Activated naive CD8-positive, alpha-beta T cell (primary cell): Measurements from ENCODE around the gene BTN3A1.
A peak's percentile ranks its signal among the peaks of the same experiment; 100 is the strongest.

Experiments used
- H3K27ac Mint-ChIP-seq: one replicate; pipeline ENCODE4 v1.8.0; 2021; ENCODE audit warnings: mixed read lengths
- H3K27me3 Mint-ChIP-seq: one replicate; pipeline ENCODE4 v1.8.0; 2021; ENCODE audit warnings: mixed read lengths
- H3K36me3 Mint-ChIP-seq: one replicate; pipeline ENCODE4 v1.8.0; 2021; ENCODE audit warnings: mixed read lengths
- H3K4me1 Mint-ChIP-seq: one replicate; pipeline ENCODE4 v1.8.0; 2021; ENCODE audit warnings: low read depth, mixed read lengths
- H3K4me3 Mint-ChIP-seq: one replicate; pipeline ENCODE4 v1.8.0; 2021; ENCODE audit warnings: mild to moderate bottlenecking, mixed read lengths
- H3K9me3 Mint-ChIP-seq: one replicate; pipeline ENCODE4 v1.8.0; 2021; ENCODE audit warnings: low read depth, mixed read lengths

Gene BTN3A1

GRCh38 chr6:26389349-26389894 lies 12.7 kb upstream of the BTN3A1 start:
- H3K27me3 Mint-ChIP-seq: no peaks in the 10 kb centered on the region

DNA sequence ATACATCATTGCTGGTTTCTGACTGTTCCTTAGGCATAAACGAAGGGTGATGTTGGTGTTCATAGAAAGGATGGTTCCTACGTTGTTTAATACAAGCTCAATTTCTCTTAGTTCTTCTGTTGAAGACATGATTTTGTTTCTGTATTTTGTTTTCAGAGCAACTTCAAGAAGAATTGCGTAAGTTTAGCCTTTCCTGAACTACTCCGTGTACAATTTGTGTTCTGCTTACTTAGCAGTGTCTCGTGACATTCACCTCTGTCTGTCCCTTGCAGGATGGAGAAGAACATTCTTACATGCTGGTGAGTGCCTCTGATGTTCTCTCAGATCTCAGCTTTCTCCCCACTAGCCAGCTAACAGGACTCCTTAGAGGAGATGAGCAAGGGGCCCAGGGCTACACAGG lies 11.5 kb upstream of the BTN3A1 start:
- Mint-ChIP-seq H3K36me3 (peaks cover 20% of the 10 kb centered on the region), H3K4me3 (no peak overlapping the region), H3K27me3 (no peaks in the 10 kb centered on the region), H3K4me1 (peaks cover 7% of the 10 kb centered on the region), H3K9me3 (no peaks in the 10 kb centered on the region), H3K27ac (no peak overlapping the region)

More at GRCh38 chr6:26389349-26389894, 12.7 kb upstream of the BTN3A1 start:
- Mint-ChIP-seq H3K9me3 (no peaks in the 10 kb centered on the region), H3K4me1 (peaks cover 11% of the 10 kb centered on the region), H3K4me3 (no peak overlapping the region), H3K27ac (no peak overlapping the region), H3K36me3 (peaks cover 20% of the 10 kb centered on the region)

- Mint-ChIP-seq H3K27me3 (no peaks in the 10 kb centered on the region), H3K36me3 (peaks cover 19% of the 10 kb centered on the region), H3K4me3 (no peak overlapping the region), H3K9me3 (no peaks in the 10 kb centered on the region), H3K27ac (no peak overlapping the region), H3K4me1 (no peaks in the 10 kb centered on the region)
Observed at GRCh38 chr6:26392932-26393636, 9.0 kb upstream of the BTN3A1 start.

DNA sequence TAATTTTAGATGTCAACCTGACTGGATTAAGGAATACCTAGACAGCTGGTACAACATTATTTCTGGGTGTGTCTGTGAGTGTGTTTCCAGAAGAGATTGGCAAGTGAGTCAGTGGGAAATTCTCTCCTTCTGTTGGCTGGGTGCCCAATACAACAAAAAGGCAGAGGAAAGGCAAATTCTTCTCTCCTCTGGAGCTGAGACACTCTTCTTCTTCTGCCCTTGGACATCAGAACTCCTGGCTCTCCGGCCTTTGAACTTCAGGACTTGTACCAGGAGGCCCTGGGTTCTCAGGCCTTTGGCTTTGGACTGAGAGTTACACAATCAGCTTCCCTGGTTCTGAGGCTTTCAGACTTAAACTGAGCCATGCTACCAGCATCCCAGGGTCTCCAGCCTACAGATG lies 7.8 kb upstream of the BTN3A1 start:
- H3K27ac Mint-ChIP-seq: no peak overlapping the region
- no peak overlapping the region for H3K4me3 Mint-ChIP-seq
- H3K9me3 Mint-ChIP-seq: no peaks in the 10 kb centered on the region
- H3K27me3 Mint-ChIP-seq: no peaks in the 10 kb centered on the region
- no peaks in the 10 kb centered on the region for H3K4me1 Mint-ChIP-seq
- peaks cover 16% of the 10 kb centered on the region for H3K36me3 Mint-ChIP-seq

DNA sequence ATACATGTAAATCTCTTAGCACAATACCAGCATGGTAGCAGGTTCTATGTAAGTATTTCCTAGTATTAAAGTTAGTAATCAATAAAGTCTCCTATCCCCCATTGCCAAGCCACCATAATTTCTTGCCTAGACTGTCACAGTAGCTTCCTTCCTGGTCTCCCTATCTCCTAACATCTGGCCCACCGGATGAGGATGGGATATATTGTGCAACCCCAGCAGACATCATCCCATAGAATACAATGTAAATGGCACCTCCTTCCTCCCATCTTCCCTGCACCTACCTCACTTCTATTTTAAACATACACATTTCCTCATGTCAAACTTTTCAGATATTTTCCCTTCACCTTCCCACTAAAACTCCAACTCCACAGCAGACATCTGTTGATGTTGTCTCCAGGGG lies 3.5 kb upstream of the BTN3A1 start:
- peaks cover 2% of the 10 kb centered on the region for H3K36me3 Mint-ChIP-seq
- no peaks in the 10 kb centered on the region for H3K27me3 Mint-ChIP-seq
- H3K27ac Mint-ChIP-seq: no peak overlapping the region

GRCh38 chr6:26400626-26401025 lies 1.4 kb upstream of the BTN3A1 start:
- Mint-ChIP-seq H3K4me1 (peaks cover 47% of the 10 kb centered on the region), H3K27ac (peak overlapping the region; percentile 99), H3K4me3 (peak overlapping the region; percentile 97), H3K36me3 (peaks cover 9% of the 10 kb centered on the region), H3K27me3 (no peaks in the 10 kb centered on the region), H3K9me3 (no peaks in the 10 kb centered on the region)

More for the DNA sequence above, 3.5 kb upstream of the BTN3A1 start:
- H3K9me3 Mint-ChIP-seq: no peaks in the 10 kb centered on the region
- H3K4me1 Mint-ChIP-seq: peaks cover 27% of the 10 kb centered on the region
- H3K4me3 Mint-ChIP-seq: no peak overlapping the region

DNA sequence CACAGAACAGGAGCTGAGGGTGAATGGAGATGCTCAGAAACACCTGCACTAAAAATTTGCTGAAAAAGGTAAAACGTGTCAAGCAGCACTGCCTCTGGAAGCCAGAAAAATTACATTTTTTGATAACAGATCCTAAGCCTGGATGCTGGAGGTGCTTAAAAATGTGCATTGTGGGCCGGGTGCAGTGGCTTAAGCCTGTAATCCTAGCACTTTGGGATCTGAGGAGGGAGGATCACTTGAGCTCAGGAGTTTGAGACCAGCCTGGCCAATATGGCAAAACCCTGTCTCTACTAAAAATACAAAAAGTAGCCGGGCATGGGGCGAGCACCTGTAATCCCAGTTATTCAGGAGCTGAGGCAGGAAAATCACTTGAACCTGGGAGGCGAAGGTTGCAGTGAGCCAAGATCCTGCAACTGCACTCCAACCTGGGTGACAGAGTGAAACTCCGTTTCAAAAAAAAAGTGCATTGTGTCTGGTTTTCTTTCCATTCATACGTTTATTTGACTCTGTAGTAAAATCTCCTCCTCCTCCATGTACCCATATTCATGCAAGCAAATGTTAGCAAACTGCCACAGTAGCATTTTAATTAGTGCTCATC lies 587 bp upstream of the BTN3A1 start:
- Mint-ChIP-seq H3K9me3 (no peaks in the 10 kb centered on the region), H3K4me1 (peaks cover 55% of the 10 kb centered on the region), H3K27ac (peak overlapping the region; percentile 99), H3K36me3 (peaks cover 10% of the 10 kb centered on the region), H3K4me3 (peak overlapping the region; percentile 97), H3K27me3 (no peaks in the 10 kb centered on the region)

- H3K27me3 Mint-ChIP-seq: no peaks in the 10 kb centered on the region
- peaks cover 76% of the 10 kb centered on the region for H3K4me1 Mint-ChIP-seq
- peak overlapping the region; percentile 97 for H3K4me3 Mint-ChIP-seq
- H3K9me3 Mint-ChIP-seq: no peaks in the 10 kb centered on the region
- H3K36me3 Mint-ChIP-seq: peaks cover 10% of the 10 kb centered on the region
- peak overlapping the region; percentile 54 for H3K27ac Mint-ChIP-seq
Observed at GRCh38 chr6:26403893-26404292, 1.8 kb downstream of the BTN3A1 start.

GRCh38 chr6:26404546-26404945 lies 2.5 kb downstream of the BTN3A1 start:
- peak overlapping the region; percentile 97 for H3K4me3 Mint-ChIP-seq
- H3K4me1 Mint-ChIP-seq: peaks cover 80% of the 10 kb centered on the region
- peaks cover 10% of the 10 kb centered on the region for H3K36me3 Mint-ChIP-seq
- no peaks in the 10 kb centered on the region for H3K9me3 Mint-ChIP-seq
- H3K27ac Mint-ChIP-seq: peak overlapping the region; percentile 54
- no peaks in the 10 kb centered on the region for H3K27me3 Mint-ChIP-seq

DNA sequence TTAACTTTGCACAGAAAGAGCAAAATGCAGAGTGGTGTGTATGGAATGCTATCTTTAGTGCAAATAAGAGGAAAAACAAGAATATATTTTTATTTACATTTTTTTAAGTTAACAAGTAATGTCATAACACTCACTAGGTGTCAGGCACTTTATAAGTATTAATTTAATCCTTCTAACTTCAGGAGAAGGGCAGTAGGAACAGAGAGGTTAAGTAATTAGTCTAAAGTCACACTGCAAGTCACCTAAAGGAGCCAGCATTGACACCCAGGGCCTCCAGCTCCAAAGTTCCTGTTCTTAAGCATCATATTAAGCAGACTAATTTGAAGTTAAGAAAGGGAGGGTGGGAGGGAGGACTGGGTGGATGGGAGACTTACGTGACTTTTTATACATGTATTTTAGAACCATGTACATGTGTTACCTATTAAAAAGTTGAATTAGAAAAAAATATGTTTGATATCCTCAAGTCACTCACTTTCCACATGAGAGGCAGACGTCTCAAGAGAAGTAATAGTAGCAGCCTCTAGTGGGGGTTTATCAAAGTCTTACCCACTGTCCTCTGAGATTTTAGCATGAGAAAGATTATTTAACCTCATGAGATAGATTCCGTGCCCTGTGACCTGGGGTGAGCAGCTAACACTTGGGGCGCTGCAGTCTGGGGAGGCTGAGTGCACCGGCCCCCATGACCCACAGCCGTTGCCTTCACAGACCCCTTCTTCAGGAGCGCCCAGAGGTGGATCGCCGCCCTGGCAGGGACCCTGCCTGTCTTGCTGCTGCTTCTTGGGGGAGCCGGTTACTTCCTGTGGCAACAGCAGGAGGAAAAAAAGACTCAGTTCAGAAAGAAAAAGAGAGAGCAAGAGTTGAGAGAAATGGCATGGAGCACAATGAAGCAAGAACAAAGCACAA lies 7.0 kb downstream of the BTN3A1 start:
- Mint-ChIP-seq H3K27me3 (no peaks in the 10 kb centered on the region), H3K9me3 (no peaks in the 10 kb centered on the region), H3K4me1 (peaks cover 55% of the 10 kb centered on the region), H3K27ac (peak overlapping the region; percentile 64), H3K36me3 (peaks cover 7% of the 10 kb centered on the region), H3K4me3 (no peak overlapping the region)

DNA sequence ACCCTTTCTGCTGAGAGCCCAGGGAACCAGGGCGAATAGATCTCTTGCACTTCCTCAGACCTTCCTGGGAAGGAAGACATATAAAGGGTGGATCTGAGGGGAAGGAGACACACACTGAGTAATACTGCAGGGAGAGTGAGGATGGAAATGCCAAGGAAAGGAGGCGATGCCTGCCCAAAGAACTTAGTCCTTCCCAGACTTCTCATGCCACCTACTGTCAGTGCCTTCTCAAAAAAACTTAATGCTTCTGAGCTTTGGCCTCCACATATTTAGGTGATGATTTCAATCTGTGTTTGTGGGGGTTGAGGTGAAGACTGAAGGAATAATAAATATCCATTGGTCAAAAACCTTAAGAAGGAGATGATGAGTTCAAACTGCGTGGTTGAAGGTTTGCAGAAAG lies 9.7 kb downstream of the BTN3A1 start:
- peak overlapping the region; percentile 81 for H3K27ac Mint-ChIP-seq

DNA sequence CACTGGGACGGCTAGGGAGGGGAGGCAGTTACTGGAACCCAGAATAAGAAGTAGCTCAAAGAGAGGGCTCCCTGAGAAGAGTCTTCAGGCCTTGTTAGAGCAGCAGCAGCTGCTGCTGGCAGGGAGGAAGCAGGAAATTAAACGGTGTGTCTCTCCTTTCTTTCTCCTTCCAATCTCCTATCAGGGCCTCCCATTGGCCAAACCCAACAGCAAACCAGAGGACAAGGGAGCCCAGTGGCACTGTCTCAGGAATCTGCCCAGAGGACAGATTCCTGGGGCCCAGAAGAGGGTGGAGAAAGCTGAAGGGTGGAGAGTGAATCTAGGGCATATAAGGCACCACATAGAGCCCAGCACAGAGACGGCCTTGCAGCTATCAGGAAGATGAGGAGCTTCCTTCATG lies 10.2 kb downstream of the BTN3A1 start:
- H3K36me3 Mint-ChIP-seq: peaks cover 9% of the 10 kb centered on the region
- H3K4me3 Mint-ChIP-seq: no peak overlapping the region
- no peaks in the 10 kb centered on the region for H3K27me3 Mint-ChIP-seq
- H3K4me1 Mint-ChIP-seq: peaks cover 25% of the 10 kb centered on the region
- peaks cover 3% of the 10 kb centered on the region for H3K9me3 Mint-ChIP-seq
- H3K27ac Mint-ChIP-seq: peak overlapping the region; percentile 81

More for the DNA sequence above, 9.7 kb downstream of the BTN3A1 start:
- Mint-ChIP-seq H3K4me1 (peaks cover 30% of the 10 kb centered on the region), H3K9me3 (no peaks in the 10 kb centered on the region), H3K36me3 (peaks cover 6% of the 10 kb centered on the region), H3K27me3 (no peaks in the 10 kb centered on the region), H3K4me3 (no peak overlapping the region)

- Mint-ChIP-seq H3K27ac (peak overlapping the region; percentile 50), H3K9me3 (peaks cover 9% of the 10 kb centered on the region), H3K4me3 (no peak overlapping the region), H3K4me1 (peaks cover 18% of the 10 kb centered on the region), H3K36me3 (peaks cover 12% of the 10 kb centered on the region), H3K27me3 (no peaks in the 10 kb centered on the region)
Observed at GRCh38 chr6:26412954-26413353, 10.9 kb downstream of the BTN3A1 start.

- Mint-ChIP-seq H3K4me3 (no peak overlapping the region), H3K4me1 (peaks cover 9% of the 10 kb centered on the region), H3K27ac (peak overlapping the region; percentile 2), H3K27me3 (no peaks in the 10 kb centered on the region), H3K36me3 (peaks cover 15% of the 10 kb centered on the region), H3K9me3 (peaks cover 9% of the 10 kb centered on the region)
Observed at GRCh38 chr6:26414281-26414680, 12.2 kb downstream of the BTN3A1 start.
